Chondrocyte (in vitro differentiated cells): Measurements from ENCODE around the gene MAP3K5. TPM values are rescaled to one million over a fixed set of nuclear protein-coding genes. Genes with fewer than 3 reads are reported as not detected.

Source experiments
- DNase-seq: peaks from one replicate; pipeline ENCODE4 v3.0.0; 2021; ENCODE audit warnings: mixed read lengths, low spot score
- H3K27ac Mint-ChIP-seq: one replicate; pipeline ENCODE4 v1.8.0; 2021; ENCODE audit warnings: mild to moderate bottlenecking, moderate library complexity, mixed read lengths; ENCODE audit not compliant: unreplicated experiment
- H3K27me3 Mint-ChIP-seq: 2 replicates; pipeline ENCODE4 v1.8.0; 2021; ENCODE audit warnings: low read depth, mixed read lengths
- H3K36me3 Mint-ChIP-seq: 2 replicates; pipeline ENCODE4 v1.8.0; 2021; ENCODE audit warnings: low read depth, mixed read lengths
- H3K4me1 Mint-ChIP-seq: 2 replicates; pipeline ENCODE4 v1.8.0; 2021; ENCODE audit warnings: low read depth, mild to moderate bottlenecking, mixed read lengths
- H3K4me3 Mint-ChIP-seq: one replicate; pipeline ENCODE4 v1.8.0; 2021; ENCODE audit warnings: mild to moderate bottlenecking, moderate library complexity, mixed read lengths; ENCODE audit not compliant: unreplicated experiment
- H3K9me3 Mint-ChIP-seq: 2 replicates; pipeline ENCODE4 v1.8.0; 2021; ENCODE audit warnings: low read depth, mixed read lengths
- CTCF ChIP-seq: fragments of 200-600 bp; sonication (generic); IDR thresholded peaks from 2 replicates; pipeline ENCODE4 v1.5.0; 2021; ENCODE audit warnings: antibody characterized with exemption, mild to moderate bottlenecking, moderate library complexity
- total RNA-seq: library from RNA; stranded (reverse); gene quantifications from 3 replicates; pipeline ENCODE4 v1.2.1, GENCODE V29; 2021

MAP3K5 gene
- total RNA-seq, 1 donor from 2014 or later, result 4.6 TPM

- no peak for TF ChIP-seq CTCF
- Mint-ChIP-seq H3K36me3 (no peaks in the 10 kb centered on the region), H3K4me3 (no peak overlapping the region), H3K4me1 (peaks cover 43% of the 10 kb centered on the region), H3K27ac (no peak overlapping the region), H3K9me3 (no peaks in the 10 kb centered on the region), H3K27me3 (no peaks in the 10 kb centered on the region)
- DNase-seq, result no peak
Observed at GRCh38 chr6:136786658-136787057, 5.6 kb downstream of the MAP3K5 start.

DNA sequence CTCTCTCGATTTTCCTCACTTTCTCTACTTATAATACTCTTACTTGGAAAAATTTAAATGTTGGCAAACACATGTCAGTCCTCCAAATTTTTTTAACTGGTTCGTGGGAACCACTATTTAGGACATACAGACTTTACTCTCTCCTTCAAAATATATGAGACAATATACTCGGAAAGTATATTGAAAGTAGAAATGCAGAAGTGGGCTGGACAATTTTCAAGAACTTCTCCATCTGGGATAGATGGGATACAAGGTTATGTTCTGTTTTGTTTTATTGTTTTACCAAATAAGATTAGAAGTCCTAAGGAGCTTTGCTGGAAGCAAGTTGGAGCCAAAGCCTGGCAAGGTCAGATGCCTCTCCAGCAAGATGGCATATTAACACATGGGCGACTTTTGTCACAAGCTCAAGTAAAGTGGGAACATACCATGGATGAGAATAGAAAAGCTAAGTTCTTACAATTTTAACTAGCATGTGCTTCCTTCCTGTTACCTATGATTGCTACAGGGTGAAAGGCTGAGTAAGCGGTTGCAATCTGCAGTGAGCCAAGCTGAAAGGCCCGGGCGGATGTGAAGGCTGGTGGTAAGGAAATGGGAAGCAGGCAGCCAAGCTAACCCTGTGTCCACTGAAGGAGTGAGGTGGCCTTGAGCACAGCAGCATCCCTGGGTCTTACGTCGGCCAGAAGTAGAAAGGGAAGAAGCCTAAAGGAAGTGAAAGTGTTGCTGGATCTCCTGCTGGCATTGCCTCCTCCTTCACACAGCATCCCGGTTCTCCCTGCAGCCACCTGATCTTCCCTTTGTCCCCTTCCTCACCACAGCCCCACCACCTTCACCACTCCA lies 7.1 kb downstream of the MAP3K5 start:
- Mint-ChIP-seq H3K36me3 (no peaks in the 10 kb centered on the region), H3K4me1 (peaks cover 28% of the 10 kb centered on the region), H3K27me3 (no peaks in the 10 kb centered on the region), H3K27ac (no peak overlapping the region), H3K4me3 (no peak overlapping the region), H3K9me3 (no peaks in the 10 kb centered on the region)
- no peak for DNase-seq
- TF ChIP-seq CTCF, result no peak

DNA sequence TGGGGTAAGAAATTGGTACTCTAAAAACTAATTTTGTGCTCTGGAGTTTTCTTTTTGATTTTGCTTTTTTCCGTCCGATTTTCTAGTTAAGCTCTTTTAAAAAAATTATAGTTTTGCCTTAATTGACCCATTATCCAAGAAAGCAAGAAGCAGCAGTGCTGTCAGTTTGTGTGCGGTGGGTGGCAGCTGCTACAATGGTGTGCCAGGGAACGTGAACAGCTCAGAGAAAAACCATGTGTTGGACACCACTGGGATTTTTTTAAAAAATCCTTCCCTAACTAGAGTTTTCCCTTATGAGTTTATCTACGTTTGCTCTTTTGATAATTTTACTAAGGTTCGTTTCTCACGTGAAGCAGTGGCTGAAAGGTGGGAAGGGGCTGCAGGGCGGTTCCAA lies 8.0 kb downstream of the MAP3K5 start:
- DNase-seq, result no peak
- TF ChIP-seq CTCF, result no peak
- Mint-ChIP-seq H3K27me3 (no peaks in the 10 kb centered on the region), H3K36me3 (no peaks in the 10 kb centered on the region), H3K4me3 (no peak overlapping the region), H3K9me3 (no peaks in the 10 kb centered on the region), H3K4me1 (peaks cover 26% of the 10 kb centered on the region), H3K27ac (no peak overlapping the region)

DNA sequence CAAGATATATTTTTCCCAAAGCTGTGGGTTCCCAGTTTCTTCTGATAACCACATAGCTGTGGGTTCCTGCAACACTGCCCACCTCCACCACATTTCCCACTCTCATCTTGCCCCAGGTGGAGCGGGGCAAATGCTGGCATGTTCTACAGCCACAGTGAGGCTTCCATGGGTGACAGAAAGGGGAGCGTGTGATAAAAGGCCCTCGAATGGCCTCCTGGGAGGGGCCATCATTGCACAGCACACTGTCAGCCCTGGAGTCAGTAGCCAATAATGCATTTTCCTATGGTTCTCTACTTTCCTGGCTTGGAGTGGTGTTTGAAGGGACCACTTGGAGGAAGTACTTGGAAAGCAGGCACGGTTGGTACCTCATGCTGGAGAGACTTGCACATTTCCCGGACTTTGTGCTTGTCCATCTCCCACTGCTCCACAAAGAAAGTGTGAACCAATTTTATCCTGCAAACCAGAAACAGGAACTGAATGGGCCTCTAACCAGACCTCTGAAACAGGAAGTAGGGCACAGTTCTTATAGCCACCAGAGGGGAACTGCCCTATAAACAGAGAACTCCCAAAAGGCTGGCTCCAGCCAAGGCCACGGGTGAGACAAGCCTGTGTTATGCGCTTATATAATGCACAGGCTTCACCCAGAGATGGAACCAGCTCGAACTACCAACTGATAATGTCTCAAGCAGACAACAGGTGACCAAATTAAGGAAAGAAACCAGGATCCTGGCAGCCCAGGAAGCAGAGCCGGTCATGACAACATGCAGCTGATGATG lies 8.6 kb downstream of the MAP3K5 start:
- DNase-seq, result no peak
- Mint-ChIP-seq H3K27me3 (no peaks in the 10 kb centered on the region), H3K4me1 (peaks cover 25% of the 10 kb centered on the region)

More for the DNA sequence above, 8.6 kb downstream of the MAP3K5 start:
- no peak overlapping the region for H3K27ac Mint-ChIP-seq
- no peak for TF ChIP-seq CTCF
- H3K9me3 Mint-ChIP-seq, result no peaks in the 10 kb centered on the region
- no peak overlapping the region for H3K4me3 Mint-ChIP-seq
- H3K36me3 Mint-ChIP-seq, result no peaks in the 10 kb centered on the region
